ENCODE data around the gene CREB5.

CREB5 gene

GRCh38 chr7:28872226-28872625, 459.9 kb downstream of the CREB5 start:
- no peak for DNase-seq

DNA sequence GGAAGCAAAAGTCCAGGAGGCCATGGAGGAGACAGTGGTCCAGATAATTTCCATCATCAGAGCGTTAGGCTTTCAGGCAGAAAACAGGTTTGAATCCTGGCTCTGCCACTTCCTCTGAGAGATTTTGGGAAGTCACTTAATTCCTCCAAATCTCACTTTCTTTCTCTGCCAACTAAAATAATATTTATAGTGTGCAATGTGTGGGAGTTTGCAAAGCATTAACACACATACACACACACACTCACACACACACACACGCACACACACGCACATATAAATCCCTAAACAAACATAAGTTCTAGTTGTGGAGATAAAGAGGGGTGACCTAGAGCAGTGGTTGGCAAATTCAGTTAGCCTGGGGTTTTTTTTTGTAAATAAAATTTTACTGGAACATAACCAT, 461.0 kb downstream of the CREB5 start:
- DNase-seq, result no peak

DNA sequence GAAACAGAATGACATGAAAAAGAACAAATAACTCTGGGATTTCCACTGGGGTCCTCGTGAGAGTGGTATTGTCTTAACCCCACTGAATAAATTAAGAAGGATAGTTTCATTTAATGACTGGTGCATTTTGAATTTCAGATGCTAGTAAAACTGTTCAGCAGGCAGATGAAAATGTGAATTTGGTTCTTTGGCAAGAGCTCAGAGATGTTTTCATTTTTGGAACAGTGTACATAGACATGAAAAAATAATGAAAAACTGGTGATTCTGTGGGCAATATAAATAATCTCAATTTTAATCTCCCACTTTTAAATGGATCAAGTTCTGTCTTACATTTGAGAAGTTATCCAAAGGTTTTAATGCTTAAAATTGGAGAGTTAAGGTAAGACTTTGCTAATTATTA, 461.7 kb downstream of the CREB5 start:
- DNase-seq, result no peak
